ENCODE results near the gene ADCY5.

Gene ADCY5

GRCh38 chr3:123481722-123482457 is 33.0 kb upstream of the ADCY5 start:
- Histone ChIP-seq H3K27me3 (replicated peaks; ENCODE audit: control insufficient read depth, insufficient read depth, low read length, poor library complexity, severe bottlenecking) (no peaks in the 10 kb centered on the region), H3K9me3 (ENCODE audit: control insufficient read depth, low read length) (no peaks in the 10 kb centered on the region), H3K4me3 (ENCODE audit: insufficient read depth, low read depth, low read length, poor library complexity, severe bottlenecking) (no peak overlapping the region), H3K4me1 (ENCODE audit: control insufficient read depth, insufficient read depth, low read length, poor library complexity, severe bottlenecking) (no peaks in the 10 kb centered on the region), H3K36me3 (ENCODE audit: control insufficient read depth, insufficient read depth, low read length) (no peaks in the 10 kb centered on the region), H3K27ac (ENCODE audit: insufficient read depth, low read length, poor library complexity, severe bottlenecking) (no peak overlapping the region)
- no peak for DNase-seq

- Histone ChIP-seq H3K4me1 (ENCODE audit: control insufficient read depth, insufficient read depth, low read length, poor library complexity, severe bottlenecking) (no peaks in the 10 kb centered on the region), H3K4me3 (ENCODE audit: insufficient read depth, low read depth, low read length, poor library complexity, severe bottlenecking) (no peak overlapping the region), H3K27me3 (replicated peaks; ENCODE audit: control insufficient read depth, insufficient read depth, low read length, poor library complexity, severe bottlenecking) (no peaks in the 10 kb centered on the region), H3K9me3 (ENCODE audit: control insufficient read depth, low read length) (no peaks in the 10 kb centered on the region), H3K27ac (ENCODE audit: insufficient read depth, low read length, poor library complexity, severe bottlenecking) (no peak overlapping the region), H3K36me3 (ENCODE audit: control insufficient read depth, insufficient read depth, low read length) (no peaks in the 10 kb centered on the region)
- no peak for DNase-seq
Observed at GRCh38 chr3:123481071-123481470, 32.2 kb upstream of the ADCY5 start.

GRCh38 chr3:123480428-123480827 is 31.5 kb upstream of the ADCY5 start:
- no peak for DNase-seq
- H3K27me3 ChIP-seq (replicated peaks; ENCODE audit: control insufficient read depth, insufficient read depth, low read length, poor library complexity, severe bottlenecking): no peaks in the 10 kb centered on the region
- no peak overlapping the region for H3K27ac ChIP-seq (ENCODE audit: insufficient read depth, low read length, poor library complexity, severe bottlenecking)

GRCh38 chr3:123479891-123480290 is 31.0 kb upstream of the ADCY5 start:
- Histone ChIP-seq H3K36me3 (ENCODE audit: control insufficient read depth, insufficient read depth, low read length) (no peaks in the 10 kb centered on the region), H3K4me1 (ENCODE audit: control insufficient read depth, insufficient read depth, low read length, poor library complexity, severe bottlenecking) (no peaks in the 10 kb centered on the region), H3K4me3 (ENCODE audit: insufficient read depth, low read depth, low read length, poor library complexity, severe bottlenecking) (no peak overlapping the region), H3K9me3 (ENCODE audit: control insufficient read depth, low read length) (no peaks in the 10 kb centered on the region), H3K27ac (ENCODE audit: insufficient read depth, low read length, poor library complexity, severe bottlenecking) (no peak overlapping the region), H3K27me3 (replicated peaks; ENCODE audit: control insufficient read depth, insufficient read depth, low read length, poor library complexity, severe bottlenecking) (no peaks in the 10 kb centered on the region)
- no peak for DNase-seq

More at GRCh38 chr3:123480428-123480827, 31.5 kb upstream of the ADCY5 start:
- no peaks in the 10 kb centered on the region for H3K4me1 ChIP-seq (ENCODE audit: control insufficient read depth, insufficient read depth, low read length, poor library complexity, severe bottlenecking)
- no peaks in the 10 kb centered on the region for H3K36me3 ChIP-seq (ENCODE audit: control insufficient read depth, insufficient read depth, low read length)
- no peaks in the 10 kb centered on the region for H3K9me3 ChIP-seq (ENCODE audit: control insufficient read depth, low read length)
- H3K4me3 ChIP-seq (ENCODE audit: insufficient read depth, low read depth, low read length, poor library complexity, severe bottlenecking): no peak overlapping the region

- H3K9me3 ChIP-seq (ENCODE audit: control insufficient read depth, low read length): no peaks in the 10 kb centered on the region
- H3K27ac ChIP-seq (ENCODE audit: insufficient read depth, low read length, poor library complexity, severe bottlenecking): no peak overlapping the region
- no peaks in the 10 kb centered on the region for H3K4me1 ChIP-seq (ENCODE audit: control insufficient read depth, insufficient read depth, low read length, poor library complexity, severe bottlenecking)
- no peak overlapping the region for H3K4me3 ChIP-seq (ENCODE audit: insufficient read depth, low read depth, low read length, poor library complexity, severe bottlenecking)
- H3K36me3 ChIP-seq (ENCODE audit: control insufficient read depth, insufficient read depth, low read length): no peaks in the 10 kb centered on the region
- no peaks in the 10 kb centered on the region for H3K27me3 ChIP-seq (replicated peaks; ENCODE audit: control insufficient read depth, insufficient read depth, low read length, poor library complexity, severe bottlenecking)
- DNase-seq: no peak
Observed at GRCh38 chr3:123478314-123478713, 29.4 kb upstream of the ADCY5 start.

GRCh38 chr3:123476967-123477750 is 28.3 kb upstream of the ADCY5 start:
- no peaks in the 10 kb centered on the region for H3K27me3 ChIP-seq (replicated peaks; ENCODE audit: control insufficient read depth, insufficient read depth, low read length, poor library complexity, severe bottlenecking)
- no peak for DNase-seq
- no peaks in the 10 kb centered on the region for H3K9me3 ChIP-seq (ENCODE audit: control insufficient read depth, low read length)
- no peaks in the 10 kb centered on the region for H3K4me1 ChIP-seq (ENCODE audit: control insufficient read depth, insufficient read depth, low read length, poor library complexity, severe bottlenecking)
- H3K36me3 ChIP-seq (ENCODE audit: control insufficient read depth, insufficient read depth, low read length): no peaks in the 10 kb centered on the region
- no peak overlapping the region for H3K27ac ChIP-seq (ENCODE audit: insufficient read depth, low read length, poor library complexity, severe bottlenecking)
- H3K4me3 ChIP-seq (ENCODE audit: insufficient read depth, low read depth, low read length, poor library complexity, severe bottlenecking): no peak overlapping the region

- no peaks in the 10 kb centered on the region for H3K4me1 ChIP-seq (ENCODE audit: control insufficient read depth, insufficient read depth, low read length, poor library complexity, severe bottlenecking)
- no peaks in the 10 kb centered on the region for H3K9me3 ChIP-seq (ENCODE audit: control insufficient read depth, low read length)
- no peak overlapping the region for H3K27ac ChIP-seq (ENCODE audit: insufficient read depth, low read length, poor library complexity, severe bottlenecking)
- H3K36me3 ChIP-seq (ENCODE audit: control insufficient read depth, insufficient read depth, low read length): no peaks in the 10 kb centered on the region
- H3K27me3 ChIP-seq (replicated peaks; ENCODE audit: control insufficient read depth, insufficient read depth, low read length, poor library complexity, severe bottlenecking): no peaks in the 10 kb centered on the region
- H3K4me3 ChIP-seq (ENCODE audit: insufficient read depth, low read depth, low read length, poor library complexity, severe bottlenecking): no peak overlapping the region
- DNase-seq: no peak
Observed at GRCh38 chr3:123475786-123476185, 26.9 kb upstream of the ADCY5 start.

- DNase-seq: no peak
- no peaks in the 10 kb centered on the region for H3K9me3 ChIP-seq (ENCODE audit: control insufficient read depth, low read length)
- no peaks in the 10 kb centered on the region for H3K36me3 ChIP-seq (ENCODE audit: control insufficient read depth, insufficient read depth, low read length)
- H3K4me3 ChIP-seq (ENCODE audit: insufficient read depth, low read depth, low read length, poor library complexity, severe bottlenecking): no peak overlapping the region
- no peaks in the 10 kb centered on the region for H3K4me1 ChIP-seq (ENCODE audit: control insufficient read depth, insufficient read depth, low read length, poor library complexity, severe bottlenecking)
- H3K27ac ChIP-seq (ENCODE audit: insufficient read depth, low read length, poor library complexity, severe bottlenecking): no peak overlapping the region
- H3K27me3 ChIP-seq (replicated peaks; ENCODE audit: control insufficient read depth, insufficient read depth, low read length, poor library complexity, severe bottlenecking): no peaks in the 10 kb centered on the region
Observed at GRCh38 chr3:123471106-123471505, 22.2 kb upstream of the ADCY5 start.

GRCh38 chr3:123469323-123469995 is 20.6 kb upstream of the ADCY5 start:
- DNase-seq: no peak
- Histone ChIP-seq H3K27me3 (replicated peaks; ENCODE audit: control insufficient read depth, insufficient read depth, low read length, poor library complexity, severe bottlenecking) (no peaks in the 10 kb centered on the region), H3K27ac (ENCODE audit: insufficient read depth, low read length, poor library complexity, severe bottlenecking) (no peak overlapping the region), H3K4me3 (ENCODE audit: insufficient read depth, low read depth, low read length, poor library complexity, severe bottlenecking) (no peak overlapping the region), H3K9me3 (ENCODE audit: control insufficient read depth, low read length) (no peaks in the 10 kb centered on the region), H3K4me1 (ENCODE audit: control insufficient read depth, insufficient read depth, low read length, poor library complexity, severe bottlenecking) (no peaks in the 10 kb centered on the region), H3K36me3 (ENCODE audit: control insufficient read depth, insufficient read depth, low read length) (no peaks in the 10 kb centered on the region)

- H3K9me3 ChIP-seq (ENCODE audit: control insufficient read depth, low read length): no peaks in the 10 kb centered on the region
- no peaks in the 10 kb centered on the region for H3K27me3 ChIP-seq (replicated peaks; ENCODE audit: control insufficient read depth, insufficient read depth, low read length, poor library complexity, severe bottlenecking)
- no peak for DNase-seq
- H3K27ac ChIP-seq (ENCODE audit: insufficient read depth, low read length, poor library complexity, severe bottlenecking): no peak overlapping the region
- no peak overlapping the region for H3K4me3 ChIP-seq (ENCODE audit: insufficient read depth, low read depth, low read length, poor library complexity, severe bottlenecking)
- H3K4me1 ChIP-seq (ENCODE audit: control insufficient read depth, insufficient read depth, low read length, poor library complexity, severe bottlenecking): no peaks in the 10 kb centered on the region
- no peaks in the 10 kb centered on the region for H3K36me3 ChIP-seq (ENCODE audit: control insufficient read depth, insufficient read depth, low read length)
Observed at GRCh38 chr3:123467046-123467445, 18.2 kb upstream of the ADCY5 start.

Measured in effector memory CD4-positive, alpha-beta T cell (primary cell).